GM23338 (cell line): Measurements from ENCODE around the gene TFF2.

Experiments used
- CREB1 ChIP-seq: fragments of 250-450 bp; sonication (Bioruptor Pico); IDR thresholded peaks from 2 replicates; pipeline ENCODE4 v1.5.0; 2020; ENCODE audit warnings: low read depth, mild to moderate bottlenecking, moderate library complexity
- EZH2 ChIP-seq: fragments of 200-600 bp; sonication (generic); IDR thresholded peaks from one replicate; pipeline ENCODE4 v1.8.0; 2017; ENCODE audit warnings: antibody characterized with exemption, mild to moderate bottlenecking, low read depth; ENCODE audit not compliant: unreplicated experiment
- EZH2phosphoT487 ChIP-seq: fragments of 200-600 bp; sonication (generic); IDR thresholded peaks from one replicate; pipeline ENCODE4 v1.8.1; 2018; ENCODE audit warnings: antibody characterized with exemption; ENCODE audit not compliant: unreplicated experiment
- JUNB ChIP-seq: IDR thresholded peaks from one replicate; pipeline ENCODE4 v1.6.1; 2016; ENCODE audit warnings: antibody characterized with exemption; ENCODE audit not compliant: unreplicated experiment
- NANOG ChIP-seq: IDR thresholded peaks from 2 replicates; pipeline ENCODE4 v1.6.1; 2016; ENCODE audit warnings: antibody characterized with exemption, borderline replicate concordance
- POLR2AphosphoS5 ChIP-seq: IDR thresholded peaks from 2 replicates; pipeline ENCODE4 v1.6.1; 2016; ENCODE audit warnings: antibody characterized with exemption, low read depth
- STAT1 ChIP-seq: IDR thresholded peaks from one replicate; pipeline ENCODE4 v1.6.1; 2016; ENCODE audit warnings: antibody characterized with exemption; ENCODE audit not compliant: unreplicated experiment
- ZNF114 ChIP-seq: fragments of 250-450 bp; sonication (Bioruptor Pico); IDR thresholded peaks from 2 replicates; pipeline ENCODE4 v1.5.0; 2020; ENCODE audit warnings: mild to moderate bottlenecking, moderate library complexity
- ZNF331 ChIP-seq: fragments of 250-450 bp; sonication (Bioruptor Pico); IDR thresholded peaks from 2 replicates; pipeline ENCODE4 v1.5.0; 2020; ENCODE audit warnings: low read depth, mild to moderate bottlenecking, moderate library complexity
- TF ChIP-seq, protein P1 (sequence below), 2 experiments: fragments of 200-600 bp in 1 of 2; sonication (generic) in 1 of 2; conservative IDR thresholded peaks; 2 replicates each; pipeline versions ENCODE4 v1.5.1 to v1.6.1; 2016 to 2017; ENCODE audit warnings: antibody characterized with exemption in 2 of 2, low read depth in 2 of 2, mild to moderate bottlenecking in 2 of 2, moderate library complexity in 1 of 2
- TF ChIP-seq, protein P2 (sequence below): IDR thresholded peaks from 2 replicates; pipeline ENCODE4 v1.6.1; 2016; ENCODE audit warnings: antibody characterized with exemption
- TF ChIP-seq, protein P3 (sequence below): IDR thresholded peaks from one replicate; pipeline ENCODE4 v1.6.1; 2018; ENCODE audit warnings: antibody characterized with exemption; ENCODE audit not compliant: unreplicated experiment

DNA sequence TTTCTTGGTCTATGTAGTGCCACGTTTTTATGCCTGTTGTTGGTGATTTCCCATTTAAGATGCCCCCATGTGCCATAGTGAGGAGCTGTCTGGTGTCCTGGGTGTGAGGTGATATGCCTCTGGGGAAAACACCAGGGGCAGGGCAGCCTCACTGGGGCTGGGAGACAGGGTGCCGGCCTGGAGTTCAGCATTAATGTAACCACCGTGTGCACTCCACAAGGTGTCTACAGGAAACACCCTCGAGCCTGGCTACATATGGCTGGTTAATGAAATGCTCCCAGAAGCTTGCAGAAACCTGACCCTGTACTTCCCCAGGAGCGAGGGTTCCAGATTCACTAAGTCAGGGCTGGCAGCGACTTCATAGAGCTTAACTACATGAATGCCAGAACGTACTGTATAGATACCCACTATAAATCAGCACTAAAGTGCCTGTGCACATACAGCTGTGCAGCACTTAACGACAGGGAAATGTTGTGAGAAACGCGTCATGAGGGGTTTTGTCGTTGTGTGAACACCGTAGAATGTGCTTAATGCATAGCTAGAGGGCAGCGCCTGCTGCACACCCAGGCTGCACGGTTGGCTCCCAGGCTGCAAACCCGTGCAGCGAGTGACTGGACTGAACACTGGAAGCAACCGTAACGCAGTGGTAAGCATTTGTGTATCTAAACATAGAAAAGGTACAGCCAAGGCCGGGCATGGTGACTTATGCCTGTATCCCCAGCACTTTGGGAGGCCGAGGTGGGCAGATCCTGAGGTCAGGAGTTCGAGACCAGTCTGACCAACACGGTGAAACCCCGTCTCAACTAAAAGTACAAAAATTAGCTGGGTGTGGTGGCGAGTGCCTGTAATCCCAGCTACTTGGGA is 10.4 kb downstream of the TFF2 start:
- TF ChIP-seq, protein P1, sequence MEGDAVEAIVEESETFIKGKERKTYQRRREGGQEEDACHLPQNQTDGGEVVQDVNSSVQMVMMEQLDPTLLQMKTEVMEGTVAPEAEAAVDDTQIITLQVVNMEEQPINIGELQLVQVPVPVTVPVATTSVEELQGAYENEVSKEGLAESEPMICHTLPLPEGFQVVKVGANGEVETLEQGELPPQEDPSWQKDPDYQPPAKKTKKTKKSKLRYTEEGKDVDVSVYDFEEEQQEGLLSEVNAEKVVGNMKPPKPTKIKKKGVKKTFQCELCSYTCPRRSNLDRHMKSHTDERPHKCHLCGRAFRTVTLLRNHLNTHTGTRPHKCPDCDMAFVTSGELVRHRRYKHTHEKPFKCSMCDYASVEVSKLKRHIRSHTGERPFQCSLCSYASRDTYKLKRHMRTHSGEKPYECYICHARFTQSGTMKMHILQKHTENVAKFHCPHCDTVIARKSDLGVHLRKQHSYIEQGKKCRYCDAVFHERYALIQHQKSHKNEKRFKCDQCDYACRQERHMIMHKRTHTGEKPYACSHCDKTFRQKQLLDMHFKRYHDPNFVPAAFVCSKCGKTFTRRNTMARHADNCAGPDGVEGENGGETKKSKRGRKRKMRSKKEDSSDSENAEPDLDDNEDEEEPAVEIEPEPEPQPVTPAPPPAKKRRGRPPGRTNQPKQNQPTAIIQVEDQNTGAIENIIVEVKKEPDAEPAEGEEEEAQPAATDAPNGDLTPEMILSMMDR (conservative IDR thresholded peaks at IDR 0.05; ENCODE audit: low read depth in 2 of 2): no peak
- TF ChIP-seq POLR2AphosphoS5 (no peak), ZNF114 (no peak), EZH2 (no peak), EZH2phosphoT487 (no peak), CREB1 (no peak), JUNB (no peak), ZNF331 (CRISPR knock-in tag) (no peak), NANOG (no peak), STAT1 (no peak)
- TF ChIP-seq, protein P2, sequence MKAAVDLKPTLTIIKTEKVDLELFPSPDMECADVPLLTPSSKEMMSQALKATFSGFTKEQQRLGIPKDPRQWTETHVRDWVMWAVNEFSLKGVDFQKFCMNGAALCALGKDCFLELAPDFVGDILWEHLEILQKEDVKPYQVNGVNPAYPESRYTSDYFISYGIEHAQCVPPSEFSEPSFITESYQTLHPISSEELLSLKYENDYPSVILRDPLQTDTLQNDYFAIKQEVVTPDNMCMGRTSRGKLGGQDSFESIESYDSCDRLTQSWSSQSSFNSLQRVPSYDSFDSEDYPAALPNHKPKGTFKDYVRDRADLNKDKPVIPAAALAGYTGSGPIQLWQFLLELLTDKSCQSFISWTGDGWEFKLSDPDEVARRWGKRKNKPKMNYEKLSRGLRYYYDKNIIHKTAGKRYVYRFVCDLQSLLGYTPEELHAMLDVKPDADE: no peak
- TF ChIP-seq, protein P3, sequence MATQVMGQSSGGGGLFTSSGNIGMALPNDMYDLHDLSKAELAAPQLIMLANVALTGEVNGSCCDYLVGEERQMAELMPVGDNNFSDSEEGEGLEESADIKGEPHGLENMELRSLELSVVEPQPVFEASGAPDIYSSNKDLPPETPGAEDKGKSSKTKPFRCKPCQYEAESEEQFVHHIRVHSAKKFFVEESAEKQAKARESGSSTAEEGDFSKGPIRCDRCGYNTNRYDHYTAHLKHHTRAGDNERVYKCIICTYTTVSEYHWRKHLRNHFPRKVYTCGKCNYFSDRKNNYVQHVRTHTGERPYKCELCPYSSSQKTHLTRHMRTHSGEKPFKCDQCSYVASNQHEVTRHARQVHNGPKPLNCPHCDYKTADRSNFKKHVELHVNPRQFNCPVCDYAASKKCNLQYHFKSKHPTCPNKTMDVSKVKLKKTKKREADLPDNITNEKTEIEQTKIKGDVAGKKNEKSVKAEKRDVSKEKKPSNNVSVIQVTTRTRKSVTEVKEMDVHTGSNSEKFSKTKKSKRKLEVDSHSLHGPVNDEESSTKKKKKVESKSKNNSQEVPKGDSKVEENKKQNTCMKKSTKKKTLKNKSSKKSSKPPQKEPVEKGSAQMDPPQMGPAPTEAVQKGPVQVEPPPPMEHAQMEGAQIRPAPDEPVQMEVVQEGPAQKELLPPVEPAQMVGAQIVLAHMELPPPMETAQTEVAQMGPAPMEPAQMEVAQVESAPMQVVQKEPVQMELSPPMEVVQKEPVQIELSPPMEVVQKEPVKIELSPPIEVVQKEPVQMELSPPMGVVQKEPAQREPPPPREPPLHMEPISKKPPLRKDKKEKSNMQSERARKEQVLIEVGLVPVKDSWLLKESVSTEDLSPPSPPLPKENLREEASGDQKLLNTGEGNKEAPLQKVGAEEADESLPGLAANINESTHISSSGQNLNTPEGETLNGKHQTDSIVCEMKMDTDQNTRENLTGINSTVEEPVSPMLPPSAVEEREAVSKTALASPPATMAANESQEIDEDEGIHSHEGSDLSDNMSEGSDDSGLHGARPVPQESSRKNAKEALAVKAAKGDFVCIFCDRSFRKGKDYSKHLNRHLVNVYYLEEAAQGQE: no peak
